ENCODE results near the gene DSN1. TPM values are rescaled to one million over a fixed set of nuclear protein-coding genes. Genes with fewer than 3 reads are reported as not detected.

The DSN1 gene
- total and polyA plus RNA-seq, 2 of the 8 experiments (the other 6 are each of a cell fraction or from before 2014, with no cell fraction given), result 12.0 to 26.2 TPM

GRCh38 chr20:36820073-36820472 lies 46.5 kb upstream of the DSN1 start (continued):
- TF ChIP-seq CBX8 (IDR thresholded peaks at IDR 0.05; ENCODE audit: borderline replicate concordance, low read depth, low read length), result no peak

Data from H1 (cell line).